OCI-LY7 (cell line): ENCODE data around the gene AUTS2. TPM values are rescaled to one million over a fixed set of nuclear protein-coding genes. Genes with fewer than 3 reads are reported as not detected.
A peak's percentile ranks its signal among the peaks of the same experiment; 100 is the strongest.

Source experiments
- BruUV-seq: library from RNA; stranded (reverse); fragments of 400-500 nt; replicated peaks from 2 replicates; lab custom pipeline; 2021; lab: Mats Ljungman, UMichigan
- CTCF ChIA-PET: fragments of 300-600 bp; sonication (Branson Sonifier 250); formaldehyde crosslinking; loops from one replicate; lab custom pipeline; 2022; ENCODE audit warnings: antibody characterized with exemption; ENCODE audit not compliant: unreplicated experiment; lab: Charles Lee
- POLR2A ChIA-PET: fragments of 300-600 bp; sonication (Branson Sonifier 250); formaldehyde crosslinking; loops from one replicate; lab custom pipeline; 2022; ENCODE audit warnings: antibody characterized with exemption; lab: Charles Lee
- DNase-seq: peaks from one replicate; pipeline ENCODE4 v3.0.0-alpha.2; 2015; ENCODE audit warnings: low spot score
- H2AFZ ChIP-seq: fragments of 200-600 bp; sonication (generic), shearing (Covaris generic); 2 replicates; pipeline ENCODE4 v1.6.1; 2014; ENCODE audit warnings: mild to moderate bottlenecking, antibody characterized with exemption, low read length, moderate library complexity
- H3K27ac ChIP-seq: fragments of 200-600 bp; sonication (generic); 2 replicates; pipeline ENCODE4 v1.5.1; 2014; ENCODE audit warnings: mixed run types, low read depth, mild to moderate bottlenecking, moderate library complexity, low read length, inconsistent platforms; ENCODE audit not compliant: poor library complexity, severe bottlenecking
- H3K36me3 ChIP-seq: fragments of 200-600 bp; sonication (generic); 2 replicates; pipeline ENCODE4 v1.6.1; 2014; ENCODE audit warnings: mild to moderate bottlenecking, antibody characterized with exemption, low read length, moderate library complexity, mixed read lengths; ENCODE audit not compliant: insufficient read depth
- H3K4me1 ChIP-seq: fragments of 200-600 bp; sonication (generic); 2 replicates; pipeline ENCODE4 v1.5.1; 2014; ENCODE audit warnings: mild to moderate bottlenecking, low read length; ENCODE audit not compliant: insufficient read depth, poor library complexity, severe bottlenecking
- H3K4me2 ChIP-seq: fragments of 200-600 bp; sonication (generic); 2 replicates; pipeline ENCODE4 v1.6.1; 2014; ENCODE audit warnings: mild to moderate bottlenecking, low read length
- H3K4me3 ChIP-seq: fragments of 200-600 bp; sonication (generic); 2 replicates; pipeline ENCODE4 v1.5.1; 2014; ENCODE audit warnings: mild to moderate bottlenecking, low read depth, low read length; ENCODE audit not compliant: poor library complexity, severe bottlenecking
- H3K79me2 ChIP-seq: fragments of 200-600 bp; sonication (generic); 2 replicates; pipeline ENCODE4 v1.6.1; 2016; ENCODE audit warnings: low read depth, mild to moderate bottlenecking, low read length, moderate library complexity, mixed read lengths; ENCODE audit not compliant: insufficient read depth
- H3K9me2 ChIP-seq: fragments of 200-600 bp; sonication (generic); 2 replicates; pipeline ENCODE4 v1.6.1; 2016; ENCODE audit warnings: mild to moderate bottlenecking, low read length, mixed read lengths; ENCODE audit not compliant: insufficient read depth
- H3K9me3 ChIP-seq: fragments of 200-600 bp; sonication (generic); 2 replicates; pipeline ENCODE4 v1.6.1; 2014; ENCODE audit warnings: mild to moderate bottlenecking, mixed run types, low read length, mixed read lengths
- H4K20me1 ChIP-seq: fragments of 200-600 bp; sonication (generic); 2 replicates; pipeline ENCODE4 v1.6.1; 2014; ENCODE audit warnings: mild to moderate bottlenecking, antibody characterized with exemption, low read length, moderate library complexity, mixed read lengths; ENCODE audit not compliant: insufficient read depth
- EZH2phosphoT487 ChIP-seq: fragments of 200-600 bp; sonication (generic); IDR thresholded peaks from 2 replicates; pipeline ENCODE4 v1.6.1; 2018; ENCODE audit warnings: low read depth, borderline replicate concordance, mild to moderate bottlenecking, mixed run types, antibody characterized with exemption, low read length, moderate library complexity, mixed read lengths
- intact Hi-C: fragments of 100-400 bp; cut with micrococcal nuclease; formaldehyde crosslinking; loops from one replicate; pipeline ENCODE4 v1.10.0; 2022; ENCODE audit not compliant: unreplicated experiment
- total RNA-seq, 2 experiments: library from RNA; depleted of rRNA in 1 of 2; stranded (reverse); fragments of >200 nt in 1 of 2; shearing (Covaris generic) in 1 of 2; gene quantifications; 2 replicates each; pipeline ENCODE4 v1.2.3, GENCODE V29; 2014 to 2022
- TF ChIP-seq, protein P1 (sequence below): fragments of 200-600 bp; sonication (generic); conservative IDR thresholded peaks from 2 replicates; pipeline ENCODE4 v1.5.1; 2014; ENCODE audit warnings: mild to moderate bottlenecking, antibody characterized with exemption, low read length, moderate library complexity, mixed read lengths

AUTS2 gene
- total RNA-seq, 2 experiments from 2014 or later = 37.9 to 78.5 TPM

- no peaks in the 10 kb centered on the region; the same call in 1 of the 2 replicates for H3K36me3 ChIP-seq
- peak overlapping the region; percentile 17; the same call in 1 of the 2 replicates for H2AFZ ChIP-seq
- H3K9me3 ChIP-seq = no peaks in the 10 kb centered on the region
- H3K9me2 ChIP-seq = no peaks in the 10 kb centered on the region
- H3K27ac ChIP-seq = peak overlapping the region; percentile 96
- DNase-seq = peak; percentile 86
- H3K4me2 ChIP-seq = peak overlapping the region; percentile 72
- intact Hi-C loops = loop anchor here (2.0 to 10.0 kb wide), 7 partner anchors 75 to 809 kb away; no protein-coding TSS in a partner anchor
- POLR2A ChIA-PET = interaction anchor here (0.5 to 7.3 kb wide), 21 partner anchors 10 to 804 kb away, joined by 3 to 87 read pairs (median 4); no protein-coding TSS in a partner anchor
- H3K79me2 ChIP-seq = peaks cover 19% of the 10 kb centered on the region; the same call in 1 of the 2 replicates
- TF ChIP-seq EZH2phosphoT487 = no peak
- TF ChIP-seq, protein P1, sequence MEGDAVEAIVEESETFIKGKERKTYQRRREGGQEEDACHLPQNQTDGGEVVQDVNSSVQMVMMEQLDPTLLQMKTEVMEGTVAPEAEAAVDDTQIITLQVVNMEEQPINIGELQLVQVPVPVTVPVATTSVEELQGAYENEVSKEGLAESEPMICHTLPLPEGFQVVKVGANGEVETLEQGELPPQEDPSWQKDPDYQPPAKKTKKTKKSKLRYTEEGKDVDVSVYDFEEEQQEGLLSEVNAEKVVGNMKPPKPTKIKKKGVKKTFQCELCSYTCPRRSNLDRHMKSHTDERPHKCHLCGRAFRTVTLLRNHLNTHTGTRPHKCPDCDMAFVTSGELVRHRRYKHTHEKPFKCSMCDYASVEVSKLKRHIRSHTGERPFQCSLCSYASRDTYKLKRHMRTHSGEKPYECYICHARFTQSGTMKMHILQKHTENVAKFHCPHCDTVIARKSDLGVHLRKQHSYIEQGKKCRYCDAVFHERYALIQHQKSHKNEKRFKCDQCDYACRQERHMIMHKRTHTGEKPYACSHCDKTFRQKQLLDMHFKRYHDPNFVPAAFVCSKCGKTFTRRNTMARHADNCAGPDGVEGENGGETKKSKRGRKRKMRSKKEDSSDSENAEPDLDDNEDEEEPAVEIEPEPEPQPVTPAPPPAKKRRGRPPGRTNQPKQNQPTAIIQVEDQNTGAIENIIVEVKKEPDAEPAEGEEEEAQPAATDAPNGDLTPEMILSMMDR = no peak
- peaks cover 70% of the 10 kb centered on the region for H3K4me1 ChIP-seq
- H4K20me1 ChIP-seq = no peaks in the 10 kb centered on the region
- H3K4me3 ChIP-seq = peak overlapping the region; percentile 42
- BruUV-seq = no TSS peak
- CTCF ChIA-PET = interaction anchor here (1.1 to 2.7 kb wide), 2 partner anchors 10 to 21 kb away, joined by 5 to 19 read pairs; no protein-coding TSS in a partner anchor
These were observed 355.1 kb downstream of the AUTS2 start for GRCh38 chr7:69953136-69954067.

GRCh38 chr7:69956541-69956940 lies 358.3 kb downstream of the AUTS2 start:
- ChIA-PET CTCF (no interaction called here), POLR2A (interaction anchor here (0.6 to 1.2 kb wide), 4 partner anchors 12 to 227 kb away, joined by 3 to 4 read pairs (median 4); no protein-coding TSS in a partner anchor)
- Histone ChIP-seq H3K79me2 (peaks cover 21% of the 10 kb centered on the region; the same call in 1 of the 2 replicates), H3K4me2 (no peak overlapping the region), H3K9me3 (no peaks in the 10 kb centered on the region), H2AFZ (no peak overlapping the region), H4K20me1 (no peaks in the 10 kb centered on the region), H3K4me3 (no peak overlapping the region), H3K27ac (no peak overlapping the region), H3K4me1 (peaks cover 90% of the 10 kb centered on the region), H3K9me2 (no peaks in the 10 kb centered on the region), H3K36me3 (no peaks in the 10 kb centered on the region)
- DNase-seq = no peak
- TF ChIP-seq, protein P1 = no peak
- no peak for TF ChIP-seq EZH2phosphoT487
- BruUV-seq = no TSS peak
- intact Hi-C loops = loop anchor here (10.0 kb wide), 2 partner anchors 468 to 738 kb away; no protein-coding TSS in a partner anchor
